SH-SY5Y (cell line): ENCODE results near the gene KLHL29.

ENCODE experiments used
- GATA2 ChIP-seq: IDR thresholded peaks from 2 replicates; pipeline ENCODE4 v1.6.1; 2011; ENCODE audit warnings: mild to moderate bottlenecking, low read depth, low read length
- GATA3 ChIP-seq: IDR thresholded peaks from 2 replicates; pipeline ENCODE4 v1.6.1; 2011; ENCODE audit warnings: low read depth, mild to moderate bottlenecking, low read length, moderate library complexity

- TF ChIP-seq GATA2 (no peak), GATA3 (no peak)
Observed at GRCh38 chr2:23532391-23533337, 147.7 kb downstream of the KLHL29 start.
